GM23338 (cell line): ENCODE data around the gene SEPTIN3. TPM values are rescaled to one million over a fixed set of nuclear protein-coding genes. Genes with fewer than 3 reads are reported as not detected.

Experiments
- ATAC-seq: fragments of 200-7000 bp; cut with Tn5 transposase; 3 replicates; pipeline ENCODE4 v1.9.1; 2020
- DNase-seq: peaks from one replicate; pipeline ENCODE4 v3.0.0-alpha.2; 2015; ENCODE audit warnings: low spot score
- H2AFZ ChIP-seq: fragments of 200-600 bp; sonication (generic); 2 replicates; pipeline ENCODE4 v1.8.0; 2016; ENCODE audit warnings: antibody characterized with exemption, mild to moderate bottlenecking, moderate library complexity
- H3F3A ChIP-seq: fragments of 200-600 bp; sonication (generic); replicated peaks from 2 replicates; pipeline ENCODE4 v1.8.0; 2017; ENCODE audit warnings: antibody characterized with exemption, mixed run types, low read depth
- H3K27ac ChIP-seq: fragments of 200-600 bp; sonication (generic); 2 replicates; pipeline ENCODE4 v1.6.1; 2016; ENCODE audit warnings: low read depth
- H3K27me3 ChIP-seq: fragments of 200-600 bp; sonication (generic); 2 replicates; pipeline ENCODE4 v1.8.0; 2016; ENCODE audit warnings: mild to moderate bottlenecking, mixed run types, moderate library complexity; ENCODE audit not compliant: insufficient read depth
- H3K36me3 ChIP-seq: fragments of 200-600 bp; sonication (generic); 2 replicates; pipeline ENCODE4 v1.8.0; 2016; ENCODE audit warnings: mild to moderate bottlenecking; ENCODE audit not compliant: insufficient read depth
- H3K4me1 ChIP-seq: fragments of 200-600 bp; sonication (generic); 2 replicates; pipeline ENCODE4 v1.8.0; 2016; ENCODE audit warnings: mild to moderate bottlenecking, moderate library complexity; ENCODE audit not compliant: insufficient read depth
- H3K4me2 ChIP-seq: fragments of 200-600 bp; sonication (generic); 2 replicates; pipeline ENCODE4 v1.7.1; 2017; ENCODE audit warnings: mixed run types
- H3K4me3 ChIP-seq: fragments of 200-600 bp; sonication (generic); 2 replicates; pipeline ENCODE4 v1.6.1; 2016; ENCODE audit warnings: mixed run types
- H3K79me2 ChIP-seq: fragments of 200-600 bp; sonication (generic); replicated peaks from 2 replicates; pipeline ENCODE4 v1.8.0; 2017; ENCODE audit warnings: mild to moderate bottlenecking; ENCODE audit not compliant: insufficient read depth
- H3K9me2 ChIP-seq: fragments of 200-600 bp; sonication (generic); 2 replicates; pipeline ENCODE4 v1.8.0; 2017; ENCODE audit not compliant: insufficient read depth
- H4K20me1 ChIP-seq: fragments of 200-600 bp; sonication (generic); replicated peaks from 2 replicates; pipeline ENCODE4 v1.8.0; 2017; ENCODE audit warnings: mild to moderate bottlenecking; ENCODE audit not compliant: insufficient read depth
- H3K27ac Mint-ChIP-seq: 2 replicates; pipeline ENCODE4 v1.8.0; 2020; ENCODE audit warnings: inconsistent platforms, mild to moderate bottlenecking, moderate library complexity, mixed read lengths
- H3K27me3 Mint-ChIP-seq: 3 replicates; pipeline ENCODE4 v1.8.0; 2022; ENCODE audit warnings: low read depth, mild to moderate bottlenecking, moderate library complexity, mixed read lengths, inconsistent platforms; ENCODE audit not compliant: insufficient read depth, poor library complexity
- H3K36me3 Mint-ChIP-seq: 3 replicates; pipeline ENCODE4 v1.8.0; 2021; ENCODE audit warnings: low read depth, mild to moderate bottlenecking, inconsistent platforms, moderate library complexity, mixed read lengths
- H3K4me1 Mint-ChIP-seq: 3 replicates; pipeline ENCODE4 v1.8.0; 2020; ENCODE audit warnings: mild to moderate bottlenecking, inconsistent platforms, mixed read lengths
- H3K4me3 Mint-ChIP-seq: 3 replicates; pipeline ENCODE4 v1.8.0; 2021; ENCODE audit warnings: moderate library complexity, mild to moderate bottlenecking, inconsistent platforms, mixed read lengths
- H3K9me3 Mint-ChIP-seq: 3 replicates; pipeline ENCODE4 v1.8.0; 2020; ENCODE audit warnings: moderate library complexity, mild to moderate bottlenecking, inconsistent platforms, mixed read lengths
- CREB1 ChIP-seq: fragments of 250-450 bp; sonication (Bioruptor Pico); IDR thresholded peaks from 2 replicates; pipeline ENCODE4 v1.5.0; 2020; ENCODE audit warnings: low read depth, mild to moderate bottlenecking, moderate library complexity
- CTCF ChIP-seq, 2 experiments: fragments of 200-600 bp in 1 of 2; sonication (generic) in 1 of 2; conservative IDR thresholded peaks; 2 replicates each; pipeline versions ENCODE4 v1.5.1 to v1.6.1; 2016 to 2017; ENCODE audit warnings: antibody characterized with exemption in 2 of 2, low read depth in 2 of 2, mild to moderate bottlenecking in 2 of 2, moderate library complexity in 1 of 2
- ETS1 ChIP-seq: IDR thresholded peaks from 2 replicates; pipeline ENCODE4 v1.6.1; 2016; ENCODE audit warnings: antibody characterized with exemption
- EZH2 ChIP-seq: fragments of 200-600 bp; sonication (generic); IDR thresholded peaks from one replicate; pipeline ENCODE4 v1.8.0; 2017; ENCODE audit warnings: antibody characterized with exemption, mild to moderate bottlenecking, low read depth; ENCODE audit not compliant: unreplicated experiment
- EZH2phosphoT487 ChIP-seq: fragments of 200-600 bp; sonication (generic); IDR thresholded peaks from one replicate; pipeline ENCODE4 v1.8.1; 2018; ENCODE audit warnings: antibody characterized with exemption; ENCODE audit not compliant: unreplicated experiment
- JUNB ChIP-seq: IDR thresholded peaks from one replicate; pipeline ENCODE4 v1.6.1; 2016; ENCODE audit warnings: antibody characterized with exemption; ENCODE audit not compliant: unreplicated experiment
- NANOG ChIP-seq: IDR thresholded peaks from 2 replicates; pipeline ENCODE4 v1.6.1; 2016; ENCODE audit warnings: antibody characterized with exemption, borderline replicate concordance
- POLR2AphosphoS5 ChIP-seq: IDR thresholded peaks from 2 replicates; pipeline ENCODE4 v1.6.1; 2016; ENCODE audit warnings: antibody characterized with exemption, low read depth
- REST ChIP-seq: IDR thresholded peaks from one replicate; pipeline ENCODE4 v1.6.1; 2018; ENCODE audit warnings: antibody characterized with exemption; ENCODE audit not compliant: unreplicated experiment
- STAT1 ChIP-seq: IDR thresholded peaks from one replicate; pipeline ENCODE4 v1.6.1; 2016; ENCODE audit warnings: antibody characterized with exemption; ENCODE audit not compliant: unreplicated experiment
- ZNF114 ChIP-seq: fragments of 250-450 bp; sonication (Bioruptor Pico); IDR thresholded peaks from 2 replicates; pipeline ENCODE4 v1.5.0; 2020; ENCODE audit warnings: mild to moderate bottlenecking, moderate library complexity
- ZNF331 ChIP-seq: fragments of 250-450 bp; sonication (Bioruptor Pico); IDR thresholded peaks from 2 replicates; pipeline ENCODE4 v1.5.0; 2020; ENCODE audit warnings: low read depth, mild to moderate bottlenecking, moderate library complexity
- ZNF462 ChIP-seq: fragments of 250-450 bp; sonication (Bioruptor Pico); IDR thresholded peaks from 2 replicates; pipeline ENCODE4 v1.5.0; 2020; ENCODE audit warnings: mild to moderate bottlenecking, moderate library complexity
- polyA plus RNA-seq: library from polyadenylated mRNA; unstranded; fragments of >200 nt; fragmentation: Nextera tagmentation; extraction: Ambion mirVana; gene quantifications from 2 replicates; pipeline ENCODE4 v1.2.1, GENCODE V29; 2016
- total RNA-seq: library from RNA; depleted of rRNA; stranded (reverse); fragments of >200 nt; shearing (Covaris generic); gene quantifications from 2 replicates; pipeline ENCODE4 v1.2.3, GENCODE V29; 2014

SEPTIN3 gene
- total and polyA plus RNA-seq, 2 experiments from 2014 or later, result 16.4 to 28.4 TPM

- TF ChIP-seq ZNF114 (CRISPR knock-in tag) (no peak), NANOG (no peak), EZH2 (no peak), ETS1 (no peak), JUNB (no peak), ZNF462 (CRISPR knock-in tag) (no peak), POLR2AphosphoS5 (no peak), REST (no peak), EZH2phosphoT487 (no peak), CREB1 (CRISPR knock-in tag) (no peak), CTCF (conservative IDR thresholded peaks at IDR 0.05; ENCODE audit: low read depth in 2 of 2) (no peak), STAT1 (no peak), ZNF331 (CRISPR knock-in tag) (no peak)
- no peak overlapping the region for H3K27ac Mint-ChIP-seq
These were observed 5.1 kb upstream of the SEPTIN3 start for GRCh38 chr22:41964112-41964491.

More at GRCh38 chr22:41964112-41964491, 5.1 kb upstream of the SEPTIN3 start:
- Mint-ChIP-seq H3K4me1 (peaks cover 20% of the 10 kb centered on the region), H3K4me3 (no peak overlapping the region), H3K9me3 (peaks cover 9% of the 10 kb centered on the region; the same call in 1 of the 3 replicates), H3K36me3 (no peaks in the 10 kb centered on the region), H3K27me3 (peaks cover 11% of the 10 kb centered on the region)
- Histone ChIP-seq H3K36me3 (no peaks in the 10 kb centered on the region), H2AFZ (no peak overlapping the region), H3K27me3 (no peaks in the 10 kb centered on the region; the same call in 1 of the 2 replicates), H3K4me3 (no peak overlapping the region), H3K4me2 (no peak overlapping the region), H3K27ac (no peak overlapping the region), H3K4me1 (no peaks in the 10 kb centered on the region; the same call in 1 of the 2 replicates), H3F3A (0 out of 2 replicates have a peak, but pooled peaks cover 2% of the 10 kb centered on the region), H4K20me1 (no peaks in the 10 kb centered on the region), H3K79me2 (no peaks in the 10 kb centered on the region), H3K9me2 (no peaks in the 10 kb centered on the region)
- ATAC-seq (no peak; the same call in 2 of the 3 replicates), DNase-seq (no peak)
